WTC11 (cell line): ENCODE results near the gene TWF2. TPM values are rescaled to one million over a fixed set of nuclear protein-coding genes. Genes with fewer than 3 reads are reported as not detected.

Experiments
- ATAC-seq: fragments of 200-7000 bp; cut with Tn5 transposase; 2 replicates; pipeline ENCODE4 v1.10.0; 2021; ENCODE audit warnings: mild to moderate bottlenecking, moderate library complexity
- CTCF ChIA-PET: fragments of 300-600 bp; sonication (Branson Sonifier 250); formaldehyde crosslinking; loops from one replicate; lab custom pipeline; 2021; ENCODE audit warnings: antibody characterized with exemption; lab: Charles Lee
- POLR2A ChIA-PET: fragments of 350-600 bp; sonication (Branson Sonifier 250); formaldehyde crosslinking; loops from one replicate; lab custom pipeline; 2021; ENCODE audit warnings: antibody characterized with exemption; lab: Charles Lee
- DNase-seq: peaks from one replicate; pipeline ENCODE4 v3.0.0; 2021; ENCODE audit warnings: low spot score
- H3K27ac Mint-ChIP-seq: 2 replicates; pipeline ENCODE4 v1.8.0; 2021; ENCODE audit warnings: mixed read lengths
- H3K27me3 Mint-ChIP-seq: 2 replicates; pipeline ENCODE4 v1.8.0; 2021; ENCODE audit warnings: low read depth, mild to moderate bottlenecking, moderate library complexity, mixed read lengths
- H3K36me3 Mint-ChIP-seq: 2 replicates; pipeline ENCODE4 v1.8.0; 2021; ENCODE audit warnings: mixed read lengths
- H3K4me1 Mint-ChIP-seq: 2 replicates; pipeline ENCODE4 v1.8.0; 2022; ENCODE audit warnings: mixed read lengths
- H3K4me3 Mint-ChIP-seq: 2 replicates; pipeline ENCODE4 v1.8.0; 2021; ENCODE audit warnings: mild to moderate bottlenecking, moderate library complexity, mixed read lengths
- H3K9me3 Mint-ChIP-seq: 2 replicates; pipeline ENCODE4 v1.8.0; 2021; ENCODE audit warnings: mixed read lengths
- CBFB ChIP-seq: sonication (generic); formaldehyde crosslinking; IDR thresholded peaks from 2 replicates; pipeline ENCODE4 v1.8.1; 2022; ENCODE audit warnings: mild to moderate bottlenecking, low read depth, missing genetic modification reagents
- CREM ChIP-seq: sonication (generic); formaldehyde crosslinking; IDR thresholded peaks from 2 replicates; pipeline ENCODE4 v1.8.1; 2022; ENCODE audit warnings: mild to moderate bottlenecking, missing genetic modification reagents, moderate library complexity
- FOXJ3 ChIP-seq: sonication (generic); formaldehyde crosslinking; IDR thresholded peaks from 2 replicates; pipeline ENCODE4 v1.9.0; 2021; ENCODE audit warnings: missing genetic modification reagents, mild to moderate bottlenecking, borderline replicate concordance
- JUN ChIP-seq: sonication (generic); formaldehyde crosslinking; IDR thresholded peaks from 2 replicates; pipeline ENCODE4 v1.8.0; 2023; ENCODE audit warnings: mild to moderate bottlenecking, missing genetic modification reagents
- MXD4 ChIP-seq: fragments of 250-450 bp; sonication (Bioruptor Pico); IDR thresholded peaks from 2 replicates; pipeline ENCODE4 v1.8.0; 2021; ENCODE audit warnings: mild to moderate bottlenecking, moderate library complexity, borderline replicate concordance
- RORB ChIP-seq: fragments of 250-450 bp; sonication (Bioruptor Pico); IDR thresholded peaks from 2 replicates; pipeline ENCODE4 v1.9.0; 2021; ENCODE audit warnings: mild to moderate bottlenecking
- TCF7 ChIP-seq: sonication (generic); formaldehyde crosslinking; IDR thresholded peaks from 2 replicates; pipeline ENCODE4 v1.8.0; 2022; ENCODE audit warnings: mild to moderate bottlenecking, low read depth, missing genetic modification reagents, moderate library complexity
- TEAD1 ChIP-seq: sonication (generic); formaldehyde crosslinking; IDR thresholded peaks from 2 replicates; pipeline ENCODE4 v1.8.0; 2022; ENCODE audit warnings: mild to moderate bottlenecking, missing genetic modification reagents
- ZNF423 ChIP-seq: fragments of 250-450 bp; sonication (Bioruptor Pico); IDR thresholded peaks from 2 replicates; pipeline ENCODE4 v2.1.2; 2022; ENCODE audit warnings: mild to moderate bottlenecking, moderate library complexity
- total RNA-seq: library from RNA; stranded (reverse); gene quantifications from 3 replicates; pipeline ENCODE4 v1.2.3, GENCODE V29; 2021
- TF ChIP-seq, protein P1 (sequence below): sonication (generic); formaldehyde crosslinking; IDR thresholded peaks from 2 replicates; pipeline ENCODE4 v1.8.1; 2023; ENCODE audit warnings: mild to moderate bottlenecking, missing genetic modification reagents
- TF ChIP-seq, protein P2 (sequence below): fragments of 250-450 bp; sonication (Bioruptor Pico); IDR thresholded peaks from 2 replicates; pipeline ENCODE4 v1.9.0; 2021; ENCODE audit warnings: mild to moderate bottlenecking
- TF ChIP-seq, protein P3 (sequence below): sonication (generic); formaldehyde crosslinking; IDR thresholded peaks from 2 replicates; pipeline ENCODE4 v1.8.1; 2022; ENCODE audit warnings: low read depth, missing genetic modification reagents, borderline replicate concordance
- TF ChIP-seq, protein P4 (sequence below): fragments of 250-450 bp; sonication (Bioruptor Pico); IDR thresholded peaks from 2 replicates; pipeline ENCODE4 v1.9.0; 2021; ENCODE audit warnings: moderate library complexity, mild to moderate bottlenecking, inconsistent platforms, borderline replicate concordance
- TF ChIP-seq, protein P5 (sequence below): sonication (generic); formaldehyde crosslinking; IDR thresholded peaks from 2 replicates; pipeline ENCODE4 v1.8.1; 2023; ENCODE audit warnings: mild to moderate bottlenecking, moderate library complexity, missing genetic modification reagents

Gene TWF2
- total RNA-seq, 1 experiment from 2014 or later, result 71.1 TPM

DNA sequence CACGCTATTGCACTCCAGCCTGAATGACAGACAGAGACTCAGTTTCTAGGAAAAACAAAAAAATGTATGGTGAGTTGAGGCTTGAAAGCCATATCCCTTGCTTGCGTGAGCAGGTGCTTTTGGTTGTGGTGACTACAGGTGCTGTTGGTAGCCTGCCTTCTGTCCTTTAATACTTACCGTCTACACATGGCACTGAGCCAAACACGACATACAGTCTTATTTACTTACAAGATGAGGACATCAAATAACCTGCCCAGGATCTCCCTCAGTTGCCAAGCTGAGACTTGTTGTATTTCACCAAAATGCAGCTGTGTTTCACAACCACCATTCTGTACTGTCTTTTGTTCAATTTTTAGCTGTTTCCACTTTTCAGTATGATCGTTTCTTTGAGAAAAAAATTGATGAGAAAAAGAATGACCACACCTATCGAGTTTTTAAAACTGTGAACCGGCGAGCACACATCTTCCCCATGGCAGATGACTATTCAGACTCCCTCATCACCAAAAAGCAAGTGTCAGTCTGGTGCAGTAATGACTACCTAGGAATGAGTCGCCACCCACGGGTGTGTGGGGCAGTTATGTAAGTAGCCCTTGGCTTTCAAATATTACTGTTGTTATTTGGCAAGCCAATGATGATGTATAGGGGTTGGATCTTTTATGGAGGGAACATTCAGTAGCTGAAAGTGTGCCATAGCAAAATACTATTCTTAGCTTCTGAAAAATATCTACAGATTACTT, 34.5 kb downstream of the TWF2 start:
- Mint-ChIP-seq H3K27ac (no peak overlapping the region), H3K4me1 (no peaks in the 10 kb centered on the region), H3K4me3 (no peak overlapping the region), H3K27me3 (no peaks in the 10 kb centered on the region), H3K9me3 (no peaks in the 10 kb centered on the region), H3K36me3 (peaks cover 84% of the 10 kb centered on the region)
- no peak for ATAC-seq
- ChIA-PET POLR2A (no interaction called here), CTCF (interaction anchor here (1.1 kb wide), 1 partner anchor 16 kb away, joined by 3 read pairs; no protein-coding TSS in a partner anchor)
- TF ChIP-seq TCF7 (no peak), TEAD1 (no peak), RORB (CRISPR knock-in tag) (no peak), CBFB (CRISPR knock-in tag) (no peak), FOXJ3 (CRISPR knock-in tag) (no peak), CREM (CRISPR knock-in tag) (no peak), ZNF423 (no peak)
- TF ChIP-seq, protein P1, sequence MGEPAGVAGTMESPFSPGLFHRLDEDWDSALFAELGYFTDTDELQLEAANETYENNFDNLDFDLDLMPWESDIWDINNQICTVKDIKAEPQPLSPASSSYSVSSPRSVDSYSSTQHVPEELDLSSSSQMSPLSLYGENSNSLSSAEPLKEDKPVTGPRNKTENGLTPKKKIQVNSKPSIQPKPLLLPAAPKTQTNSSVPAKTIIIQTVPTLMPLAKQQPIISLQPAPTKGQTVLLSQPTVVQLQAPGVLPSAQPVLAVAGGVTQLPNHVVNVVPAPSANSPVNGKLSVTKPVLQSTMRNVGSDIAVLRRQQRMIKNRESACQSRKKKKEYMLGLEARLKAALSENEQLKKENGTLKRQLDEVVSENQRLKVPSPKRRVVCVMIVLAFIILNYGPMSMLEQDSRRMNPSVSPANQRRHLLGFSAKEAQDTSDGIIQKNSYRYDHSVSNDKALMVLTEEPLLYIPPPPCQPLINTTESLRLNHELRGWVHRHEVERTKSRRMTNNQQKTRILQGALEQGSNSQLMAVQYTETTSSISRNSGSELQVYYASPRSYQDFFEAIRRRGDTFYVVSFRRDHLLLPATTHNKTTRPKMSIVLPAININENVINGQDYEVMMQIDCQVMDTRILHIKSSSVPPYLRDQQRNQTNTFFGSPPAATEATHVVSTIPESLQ (CRISPR knock-in tag), result no peak
- TF ChIP-seq, protein P2, sequence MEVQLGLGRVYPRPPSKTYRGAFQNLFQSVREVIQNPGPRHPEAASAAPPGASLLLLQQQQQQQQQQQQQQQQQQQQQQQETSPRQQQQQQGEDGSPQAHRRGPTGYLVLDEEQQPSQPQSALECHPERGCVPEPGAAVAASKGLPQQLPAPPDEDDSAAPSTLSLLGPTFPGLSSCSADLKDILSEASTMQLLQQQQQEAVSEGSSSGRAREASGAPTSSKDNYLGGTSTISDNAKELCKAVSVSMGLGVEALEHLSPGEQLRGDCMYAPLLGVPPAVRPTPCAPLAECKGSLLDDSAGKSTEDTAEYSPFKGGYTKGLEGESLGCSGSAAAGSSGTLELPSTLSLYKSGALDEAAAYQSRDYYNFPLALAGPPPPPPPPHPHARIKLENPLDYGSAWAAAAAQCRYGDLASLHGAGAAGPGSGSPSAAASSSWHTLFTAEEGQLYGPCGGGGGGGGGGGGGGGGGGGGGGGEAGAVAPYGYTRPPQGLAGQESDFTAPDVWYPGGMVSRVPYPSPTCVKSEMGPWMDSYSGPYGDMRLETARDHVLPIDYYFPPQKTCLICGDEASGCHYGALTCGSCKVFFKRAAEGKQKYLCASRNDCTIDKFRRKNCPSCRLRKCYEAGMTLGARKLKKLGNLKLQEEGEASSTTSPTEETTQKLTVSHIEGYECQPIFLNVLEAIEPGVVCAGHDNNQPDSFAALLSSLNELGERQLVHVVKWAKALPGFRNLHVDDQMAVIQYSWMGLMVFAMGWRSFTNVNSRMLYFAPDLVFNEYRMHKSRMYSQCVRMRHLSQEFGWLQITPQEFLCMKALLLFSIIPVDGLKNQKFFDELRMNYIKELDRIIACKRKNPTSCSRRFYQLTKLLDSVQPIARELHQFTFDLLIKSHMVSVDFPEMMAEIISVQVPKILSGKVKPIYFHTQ, result no peak
- no peak for DNase-seq

DNA sequence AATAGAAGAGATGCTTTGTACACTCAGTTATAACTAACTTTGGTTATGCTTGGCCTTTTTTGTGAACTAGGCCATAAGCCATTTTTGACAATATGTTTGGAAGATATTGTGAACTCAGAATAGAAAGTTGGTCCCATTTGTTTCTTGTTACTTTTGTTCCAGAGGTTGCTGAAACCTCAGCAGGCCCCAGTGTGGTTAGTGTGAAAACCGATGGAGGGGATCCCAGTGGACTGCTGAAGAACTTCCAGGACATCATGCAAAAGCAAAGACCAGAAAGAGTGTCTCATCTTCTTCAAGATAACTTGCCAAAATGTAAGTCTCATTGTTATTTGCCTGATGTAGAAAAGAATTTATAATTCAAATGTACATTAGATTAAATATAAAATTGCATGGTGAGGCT, 35.3 kb downstream of the TWF2 start:
- H3K4me1 Mint-ChIP-seq, result peaks cover 6% of the 10 kb centered on the region
- POLR2A ChIA-PET, result no interaction called here

More for the DNA sequence above, 35.3 kb downstream of the TWF2 start:
- Mint-ChIP-seq H3K27ac (no peak overlapping the region), H3K9me3 (no peaks in the 10 kb centered on the region), H3K27me3 (no peaks in the 10 kb centered on the region), H3K4me3 (no peak overlapping the region), H3K36me3 (peaks cover 78% of the 10 kb centered on the region)
- TF ChIP-seq MXD4 (CRISPR knock-in tag), result no peak
- TF ChIP-seq JUN (CRISPR knock-in tag), result no peak
- TF ChIP-seq, protein P3, sequence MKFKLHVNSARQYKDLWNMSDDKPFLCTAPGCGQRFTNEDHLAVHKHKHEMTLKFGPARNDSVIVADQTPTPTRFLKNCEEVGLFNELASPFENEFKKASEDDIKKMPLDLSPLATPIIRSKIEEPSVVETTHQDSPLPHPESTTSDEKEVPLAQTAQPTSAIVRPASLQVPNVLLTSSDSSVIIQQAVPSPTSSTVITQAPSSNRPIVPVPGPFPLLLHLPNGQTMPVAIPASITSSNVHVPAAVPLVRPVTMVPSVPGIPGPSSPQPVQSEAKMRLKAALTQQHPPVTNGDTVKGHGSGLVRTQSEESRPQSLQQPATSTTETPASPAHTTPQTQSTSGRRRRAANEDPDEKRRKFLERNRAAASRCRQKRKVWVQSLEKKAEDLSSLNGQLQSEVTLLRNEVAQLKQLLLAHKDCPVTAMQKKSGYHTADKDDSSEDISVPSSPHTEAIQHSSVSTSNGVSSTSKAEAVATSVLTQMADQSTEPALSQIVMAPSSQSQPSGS (CRISPR knock-in tag), result no peak
- TF ChIP-seq, protein P4, sequence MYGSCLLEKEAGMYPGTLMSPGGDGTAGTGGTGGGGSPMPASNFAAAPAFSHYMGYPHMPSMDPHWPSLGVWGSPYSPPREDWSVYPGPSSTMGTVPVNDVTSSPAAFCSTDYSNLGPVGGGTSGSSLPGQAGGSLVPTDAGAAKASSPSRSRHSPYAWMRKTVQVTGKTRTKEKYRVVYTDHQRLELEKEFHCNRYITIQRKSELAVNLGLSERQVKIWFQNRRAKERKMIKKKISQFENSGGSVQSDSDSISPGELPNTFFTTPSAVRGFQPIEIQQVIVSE (CRISPR knock-in tag), result no peak
- TF ChIP-seq, protein P5, sequence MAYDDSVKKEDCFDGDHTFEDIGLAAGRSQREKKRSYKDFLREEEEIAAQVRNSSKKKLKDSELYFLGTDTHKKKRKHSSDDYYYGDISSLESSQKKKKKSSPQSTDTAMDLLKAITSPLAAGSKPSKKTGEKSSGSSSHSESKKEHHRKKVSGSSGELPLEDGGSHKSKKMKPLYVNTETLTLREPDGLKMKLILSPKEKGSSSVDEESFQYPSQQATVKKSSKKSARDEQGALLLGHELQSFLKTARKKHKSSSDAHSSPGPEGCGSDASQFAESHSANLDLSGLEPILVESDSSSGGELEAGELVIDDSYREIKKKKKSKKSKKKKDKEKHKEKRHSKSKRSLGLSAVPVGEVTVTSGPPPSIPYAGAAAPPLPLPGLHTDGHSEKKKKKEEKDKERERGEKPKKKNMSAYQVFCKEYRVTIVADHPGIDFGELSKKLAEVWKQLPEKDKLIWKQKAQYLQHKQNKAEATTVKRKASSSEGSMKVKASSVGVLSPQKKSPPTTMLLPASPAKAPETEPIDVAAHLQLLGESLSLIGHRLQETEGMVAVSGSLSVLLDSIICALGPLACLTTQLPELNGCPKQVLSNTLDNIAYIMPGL (CRISPR knock-in tag), result no peak
- DNase-seq (no peak), ATAC-seq (no peak)
- CTCF ChIA-PET, result no interaction called here
